GM18873 (cell line): ENCODE results near the gene CRBN.

Experiments
- ATAC-seq: cut with Tn5 transposase; IDR thresholded peaks from one replicate; pipeline ENCODE4 v1.9.1; 2021; ENCODE audit warnings: mild to moderate bottlenecking, moderate library complexity, moderate number of reproducible peaks; ENCODE audit not compliant: unreplicated experiment, low FRiP score

The CRBN gene

GRCh38 chr3:3177861-3178497 lies 1.5 kb downstream of the CRBN start:
- no peak for ATAC-seq

- ATAC-seq = no peak
Measured at GRCh38 chr3:3172627-3173026, 6.9 kb downstream of the CRBN start.

GRCh38 chr3:3170998-3171397 lies 8.5 kb downstream of the CRBN start:
- no peak for ATAC-seq

GRCh38 chr3:3165650-3166049 lies 13.8 kb downstream of the CRBN start:
- ATAC-seq = no peak

GRCh38 chr3:3165241-3165640 lies 14.2 kb downstream of the CRBN start:
- no peak for ATAC-seq

- no peak for ATAC-seq
Measured at GRCh38 chr3:3160826-3161225, 18.7 kb downstream of the CRBN start.

- ATAC-seq = no peak
Measured at GRCh38 chr3:3157484-3157883, 22.0 kb downstream of the CRBN start.

GRCh38 chr3:3154879-3155610 lies 24.4 kb downstream of the CRBN start:
- no peak for ATAC-seq

- ATAC-seq = no peak
Measured at GRCh38 chr3:3151513-3151912, 28.0 kb downstream of the CRBN start.

- ATAC-seq = no peak
Measured at GRCh38 chr3:3149560-3149959, 29.9 kb downstream of the CRBN start.

GRCh38 chr3:3145831-3146230 lies 33.7 kb downstream of the CRBN start:
- ATAC-seq = no peak

GRCh38 chr3:3141939-3142338 lies 37.6 kb downstream of the CRBN start:
- ATAC-seq = no peak

- no peak for ATAC-seq
Measured at GRCh38 chr3:3137526-3137925, 42.0 kb downstream of the CRBN start.

- no peak for ATAC-seq
Measured at GRCh38 chr3:3134750-3135448, 44.6 kb downstream of the CRBN start.

GRCh38 chr3:3133500-3133899 lies 46.0 kb downstream of the CRBN start:
- ATAC-seq = no peak

GRCh38 chr3:3129579-3129978 lies 49.9 kb downstream of the CRBN start:
- no peak for ATAC-seq

GRCh38 chr3:3127432-3128010 lies 52.0 kb downstream of the CRBN start:
- ATAC-seq = no peak

GRCh38 chr3:3126477-3127431 lies 52.7 kb downstream of the CRBN start, which contains the start of gene TRNT1:
Gene TRNT1, plus strand, starts transcription at chr3:3126940. Its CDS starts 2,101 bp downstream, at chr3:3129041.
- peak; percentile 85 for ATAC-seq

- no peak for ATAC-seq
Measured at GRCh38 chr3:3125977-3126376, 53.5 kb downstream of the CRBN start.

GRCh38 chr3:3119393-3119851 lies 60.1 kb downstream of the CRBN start:
- peak; percentile 60 for ATAC-seq
